ENCODE measurements around the gene IDUA. TPM values are rescaled to one million over a fixed set of nuclear protein-coding genes. Genes with fewer than 3 reads are reported as not detected.

Gene IDUA
- total and polyA plus RNA-seq, 2 experiments from 2014 or later: 26.4 to 30.7 TPM

DNA sequence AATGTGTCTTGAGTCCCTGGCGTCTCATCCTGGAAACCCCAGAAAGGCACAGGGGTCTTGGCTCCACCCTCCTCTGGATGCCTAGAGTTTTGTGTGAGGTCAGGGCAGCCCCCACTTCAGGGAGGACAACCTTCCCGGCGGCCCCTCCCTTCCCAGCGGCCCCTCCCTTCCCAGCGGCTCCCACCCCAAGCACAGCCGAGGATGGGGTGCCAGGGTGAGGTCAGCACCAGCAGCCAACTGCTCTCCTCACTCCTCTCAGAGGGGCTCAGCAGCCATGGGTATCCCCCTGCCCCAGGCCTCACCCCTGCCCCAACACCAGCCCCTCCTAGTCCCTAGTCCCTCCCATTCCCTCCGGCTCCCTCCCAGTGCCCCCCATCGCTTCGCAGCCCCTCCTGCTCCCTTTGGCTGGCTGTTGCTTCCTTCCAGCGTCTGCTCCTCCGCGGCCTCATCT, 30.9 kb upstream of the IDUA start:
- in situ Hi-C loops (cut with MboI): no loop called here
- Histone ChIP-seq H3K9ac (no peak overlapping the region), H3K4me3 (no peak overlapping the region), H3K79me2 (ENCODE audit: insufficient read depth) (no peaks in the 10 kb centered on the region), H3K4me1 (ENCODE audit: insufficient read depth) (no peaks in the 10 kb centered on the region), H4K20me1 (ENCODE audit: insufficient read depth) (no peaks in the 10 kb centered on the region), H3K27me3 (replicated peaks; ENCODE audit: insufficient read depth) (no peaks in the 10 kb centered on the region), H3K9me3 (ENCODE audit: low read depth) (no peaks in the 10 kb centered on the region), H2AFZ (no peak overlapping the region), H3K4me2 (ENCODE audit: unreplicated experiment) (no peak overlapping the region), H3K36me3 (ENCODE audit: low read depth) (no peaks in the 10 kb centered on the region), H3K9me2 (ENCODE audit: insufficient read depth) (no peaks in the 10 kb centered on the region), H3F3A (ENCODE audit: insufficient read depth) (no peaks in the 10 kb centered on the region; the same call in 1 of the 2 replicates), H3K27ac (no peak overlapping the region)
- 73 to 88% methylated on average over 5 to 12 of the region's 12 CpGs for WGBS, 2 experiments (ENCODE audit: low coverage in 1 of 2, low lambda C conversion rate in 2 of 2, missing lambda C conversion rate in 2 of 2)
- DNase-seq: no peak
- TF ChIP-seq EZH2phosphoT487 (IDR thresholded peaks at IDR 0.05; ENCODE audit: insufficient read depth, low read depth) (no peak), EZH2 (IDR thresholded peaks at IDR 0.05; ENCODE audit: insufficient read depth, poor library complexity, severe bottlenecking) (no peak)

GRCh38 chr4:956531-957230, 30.2 kb upstream of the IDUA start:
- in situ Hi-C loops (cut with MboI): no loop called here
- WGBS, 2 experiments (ENCODE audit: low coverage in 1 of 2, low lambda C conversion rate in 2 of 2, missing lambda C conversion rate in 2 of 2): 83% methylated on average over 14 of the region's 14 CpGs
- no peaks in the 10 kb centered on the region; the same call in 1 of the 2 replicates for H3F3A ChIP-seq (ENCODE audit: insufficient read depth)

DNA sequence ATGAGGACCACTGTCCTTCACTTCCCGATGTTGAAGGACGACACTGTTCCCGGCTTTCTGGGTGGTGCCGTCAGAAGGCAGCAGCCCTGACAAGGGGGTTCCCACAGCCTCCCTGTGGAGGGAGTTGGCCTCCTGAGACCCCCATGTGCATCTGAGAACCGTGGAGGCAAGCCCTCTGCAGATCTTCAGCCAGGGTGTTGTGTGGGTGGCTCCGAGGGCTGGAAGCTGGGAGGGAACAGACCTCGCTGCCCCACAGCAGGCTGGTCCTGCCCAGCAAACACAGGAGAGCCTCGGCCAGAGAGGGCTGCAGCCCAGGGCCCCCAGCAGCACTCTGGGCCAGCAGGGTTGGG, 29.6 kb upstream of the IDUA start:
- no peaks in the 10 kb centered on the region for H3K79me2 ChIP-seq (ENCODE audit: insufficient read depth)
- no peak for TF ChIP-seq EZH2phosphoT487 (IDR thresholded peaks at IDR 0.05; ENCODE audit: insufficient read depth, low read depth)
- no peak for TF ChIP-seq EZH2 (IDR thresholded peaks at IDR 0.05; ENCODE audit: insufficient read depth, poor library complexity, severe bottlenecking)
- H3K27me3 ChIP-seq (replicated peaks; ENCODE audit: insufficient read depth): no peaks in the 10 kb centered on the region
- no peak overlapping the region for H3K9ac ChIP-seq
- H3F3A ChIP-seq (ENCODE audit: insufficient read depth): no peaks in the 10 kb centered on the region; the same call in 1 of the 2 replicates
- no peak overlapping the region for H3K4me2 ChIP-seq (ENCODE audit: unreplicated experiment)
- H3K4me3 ChIP-seq: no peak overlapping the region
- no peaks in the 10 kb centered on the region for H3K36me3 ChIP-seq (ENCODE audit: low read depth)
- no peak overlapping the region for H3K27ac ChIP-seq
- in situ Hi-C loops (cut with MboI): no loop called here
- no peak for DNase-seq
- H3K9me2 ChIP-seq (ENCODE audit: insufficient read depth): no peaks in the 10 kb centered on the region
- H3K9me3 ChIP-seq (ENCODE audit: low read depth): no peaks in the 10 kb centered on the region
- H2AFZ ChIP-seq: no peak overlapping the region
- H4K20me1 ChIP-seq (ENCODE audit: insufficient read depth): no peaks in the 10 kb centered on the region
- WGBS, 2 experiments (ENCODE audit: low coverage in 1 of 2, low lambda C conversion rate in 2 of 2, missing lambda C conversion rate in 2 of 2): 80% methylated on average over 8 of the region's 8 CpGs
- no peaks in the 10 kb centered on the region for H3K4me1 ChIP-seq (ENCODE audit: insufficient read depth)

More at GRCh38 chr4:956531-957230, 30.2 kb upstream of the IDUA start:
- Histone ChIP-seq H3K9me3 (ENCODE audit: low read depth) (no peaks in the 10 kb centered on the region), H3K9me2 (ENCODE audit: insufficient read depth) (no peaks in the 10 kb centered on the region), H3K79me2 (ENCODE audit: insufficient read depth) (no peaks in the 10 kb centered on the region), H3K27ac (no peak overlapping the region), H3K4me2 (ENCODE audit: unreplicated experiment) (no peak overlapping the region), H3K27me3 (replicated peaks; ENCODE audit: insufficient read depth) (no peaks in the 10 kb centered on the region), H3K9ac (no peak overlapping the region), H2AFZ (no peak overlapping the region), H3K4me3 (no peak overlapping the region), H3K4me1 (ENCODE audit: insufficient read depth) (no peaks in the 10 kb centered on the region), H3K36me3 (ENCODE audit: low read depth) (no peaks in the 10 kb centered on the region), H4K20me1 (ENCODE audit: insufficient read depth) (no peaks in the 10 kb centered on the region)
- no peak for DNase-seq
- TF ChIP-seq EZH2phosphoT487 (IDR thresholded peaks at IDR 0.05; ENCODE audit: insufficient read depth, low read depth): no peak
- TF ChIP-seq EZH2 (IDR thresholded peaks at IDR 0.05; ENCODE audit: insufficient read depth, poor library complexity, severe bottlenecking): no peak

- Histone ChIP-seq H3K79me2 (ENCODE audit: insufficient read depth) (no peaks in the 10 kb centered on the region), H3K9me3 (ENCODE audit: low read depth) (no peaks in the 10 kb centered on the region), H3K4me3 (no peak overlapping the region), H2AFZ (no peak overlapping the region), H3K27ac (no peak overlapping the region), H3K27me3 (replicated peaks; ENCODE audit: insufficient read depth) (no peaks in the 10 kb centered on the region), H3K36me3 (ENCODE audit: low read depth) (no peaks in the 10 kb centered on the region), H3K4me1 (ENCODE audit: insufficient read depth) (no peaks in the 10 kb centered on the region), H3F3A (ENCODE audit: insufficient read depth) (no peaks in the 10 kb centered on the region; the same call in 1 of the 2 replicates), H3K9ac (no peak overlapping the region), H3K4me2 (ENCODE audit: unreplicated experiment) (no peak overlapping the region), H4K20me1 (ENCODE audit: insufficient read depth) (no peaks in the 10 kb centered on the region), H3K9me2 (ENCODE audit: insufficient read depth) (no peaks in the 10 kb centered on the region)
- WGBS, 2 experiments (ENCODE audit: low coverage in 1 of 2, low lambda C conversion rate in 2 of 2, missing lambda C conversion rate in 2 of 2): 91 to 93% methylated on average over 45 of the region's 45 CpGs
- no peak for TF ChIP-seq EZH2 (IDR thresholded peaks at IDR 0.05; ENCODE audit: insufficient read depth, poor library complexity, severe bottlenecking)
- no peak for DNase-seq
- in situ Hi-C loops (cut with MboI): no loop called here
Observed at GRCh38 chr4:957581-958313, 29.1 kb upstream of the IDUA start.
